ENCODE results near the gene ADK. TPM values are rescaled to one million over a fixed set of nuclear protein-coding genes. Genes with fewer than 3 reads are reported as not detected.
"Not testable (repeated sequence)": the region's sequence is repeated elsewhere in the genome, so short reads cannot be mapped to it uniquely, and the experiment has no call there.

Gene ADK
- total RNA-seq, 1 donor from 2014 or later = 28.5 TPM

DNA sequence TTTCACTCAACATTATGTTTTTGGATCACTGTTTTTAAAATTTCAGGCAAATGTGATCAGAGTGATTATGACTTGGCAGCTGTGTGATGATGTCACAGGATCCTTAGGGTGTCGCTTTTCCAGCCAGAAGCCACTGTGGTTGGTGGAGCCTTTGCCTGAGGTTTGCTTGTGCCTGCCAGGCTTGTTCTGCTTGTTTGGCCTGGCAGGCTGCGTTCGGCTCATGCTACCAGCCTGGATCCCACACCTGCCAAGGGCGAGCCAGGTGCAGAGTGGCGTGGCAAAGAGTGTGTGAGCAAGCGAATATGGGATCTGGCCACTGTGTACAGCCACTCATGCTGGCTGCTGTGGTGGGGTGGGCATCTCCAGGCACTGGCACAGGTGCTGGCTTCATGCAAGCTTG, 55.7 kb downstream of the ADK start:
- Mint-ChIP-seq H3K9me3 (no peaks in the 10 kb centered on the region), H3K4me3 (peak overlapping the region; percentile 17)

DNA sequence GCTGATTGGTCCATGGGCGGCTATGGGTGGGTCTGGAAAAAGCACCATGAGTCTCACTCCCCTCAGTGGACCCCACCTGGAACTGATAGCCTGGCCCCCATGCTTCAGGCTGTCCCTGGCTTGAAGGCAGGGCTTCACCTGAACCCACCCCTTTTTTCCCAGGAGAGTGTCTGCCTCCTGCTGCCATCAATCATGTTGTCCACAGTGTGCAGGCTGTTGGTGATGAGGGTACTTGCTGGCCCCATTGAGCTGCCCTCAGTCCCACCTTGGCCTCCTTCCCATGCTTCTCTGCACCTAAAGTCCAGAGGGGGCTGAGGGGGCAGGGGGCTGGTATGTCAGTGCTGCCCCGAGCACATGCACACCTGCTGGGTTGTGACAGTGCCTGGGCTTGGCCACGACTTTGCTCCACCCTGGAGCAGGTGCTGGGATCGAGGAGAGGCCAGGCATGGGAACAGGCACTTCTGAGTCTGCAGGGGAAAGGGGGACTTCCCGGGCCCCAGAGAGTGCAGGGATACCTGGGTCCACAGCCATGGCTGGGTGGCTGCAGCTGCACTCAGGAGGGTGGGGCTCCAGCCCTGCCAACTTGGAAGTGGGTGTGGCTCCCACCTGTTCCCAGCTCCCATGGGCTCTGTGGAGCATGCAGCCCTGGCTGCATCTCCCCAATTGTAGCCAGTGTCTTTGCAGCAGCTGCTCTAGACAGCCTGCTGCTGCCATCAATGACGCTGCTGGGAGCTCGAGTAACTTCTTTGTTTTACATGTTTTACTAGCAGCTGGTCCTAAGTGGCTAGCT, 56.9 kb downstream of the ADK start:
- TF ChIP-seq, protein P1, sequence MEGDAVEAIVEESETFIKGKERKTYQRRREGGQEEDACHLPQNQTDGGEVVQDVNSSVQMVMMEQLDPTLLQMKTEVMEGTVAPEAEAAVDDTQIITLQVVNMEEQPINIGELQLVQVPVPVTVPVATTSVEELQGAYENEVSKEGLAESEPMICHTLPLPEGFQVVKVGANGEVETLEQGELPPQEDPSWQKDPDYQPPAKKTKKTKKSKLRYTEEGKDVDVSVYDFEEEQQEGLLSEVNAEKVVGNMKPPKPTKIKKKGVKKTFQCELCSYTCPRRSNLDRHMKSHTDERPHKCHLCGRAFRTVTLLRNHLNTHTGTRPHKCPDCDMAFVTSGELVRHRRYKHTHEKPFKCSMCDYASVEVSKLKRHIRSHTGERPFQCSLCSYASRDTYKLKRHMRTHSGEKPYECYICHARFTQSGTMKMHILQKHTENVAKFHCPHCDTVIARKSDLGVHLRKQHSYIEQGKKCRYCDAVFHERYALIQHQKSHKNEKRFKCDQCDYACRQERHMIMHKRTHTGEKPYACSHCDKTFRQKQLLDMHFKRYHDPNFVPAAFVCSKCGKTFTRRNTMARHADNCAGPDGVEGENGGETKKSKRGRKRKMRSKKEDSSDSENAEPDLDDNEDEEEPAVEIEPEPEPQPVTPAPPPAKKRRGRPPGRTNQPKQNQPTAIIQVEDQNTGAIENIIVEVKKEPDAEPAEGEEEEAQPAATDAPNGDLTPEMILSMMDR (conservative IDR thresholded peaks at IDR 0.05) = no peak
- H3K27ac Mint-ChIP-seq = no peak overlapping the region
- H3K9me3 Mint-ChIP-seq = no peaks in the 10 kb centered on the region
- H3K4me1 Mint-ChIP-seq (ENCODE audit: unreplicated experiment) = no peaks in the 10 kb centered on the region
- DNase-seq (ENCODE audit: extremely low spot score, unreplicated experiment) = no peak
- H3K27me3 Mint-ChIP-seq = no peaks in the 10 kb centered on the region
- H3K36me3 Mint-ChIP-seq = peaks cover 7% of the 10 kb centered on the region
- H3K4me3 Mint-ChIP-seq = no peak overlapping the region

More for the DNA sequence above, 55.7 kb downstream of the ADK start:
- DNase-seq (ENCODE audit: extremely low spot score, unreplicated experiment) = no peak
- peak overlapping the region; percentile 34 for H3K27ac Mint-ChIP-seq
- no peaks in the 10 kb centered on the region for H3K4me1 Mint-ChIP-seq (ENCODE audit: unreplicated experiment)
- TF ChIP-seq, protein P1 (conservative IDR thresholded peaks at IDR 0.05) = no peak
- peaks cover 7% of the 10 kb centered on the region for H3K36me3 Mint-ChIP-seq
- H3K27me3 Mint-ChIP-seq = no peaks in the 10 kb centered on the region

DNA sequence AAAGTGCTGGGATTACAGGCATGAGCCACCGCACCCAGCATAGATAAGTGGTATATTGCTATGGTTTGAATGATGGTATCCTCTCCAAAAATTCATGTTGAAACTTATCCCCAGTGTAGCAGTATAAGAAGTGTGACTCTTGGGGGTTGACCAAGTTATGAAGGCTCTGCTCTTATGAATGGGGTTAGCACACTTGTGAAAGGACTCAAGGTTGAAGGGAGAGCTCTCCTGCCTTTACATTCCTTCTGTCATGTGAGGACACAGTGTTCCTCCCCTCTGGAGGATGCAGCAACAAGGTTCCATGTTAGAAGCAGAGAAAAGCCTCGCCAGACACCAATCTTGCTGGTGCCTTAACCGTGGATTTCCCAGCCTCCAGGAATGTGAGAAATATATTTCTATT, 58.0 kb downstream of the ADK start:
- Mint-ChIP-seq H3K36me3 (peaks cover 7% of the 10 kb centered on the region), H3K27me3 (no peaks in the 10 kb centered on the region), H3K4me1 (ENCODE audit: unreplicated experiment) (no peaks in the 10 kb centered on the region), H3K27ac (no peak overlapping the region), H3K9me3 (no peaks in the 10 kb centered on the region), H3K4me3 (no peak overlapping the region)
- TF ChIP-seq, protein P1 (conservative IDR thresholded peaks at IDR 0.05) = no peak
- no peak for DNase-seq (ENCODE audit: extremely low spot score, unreplicated experiment)

DNA sequence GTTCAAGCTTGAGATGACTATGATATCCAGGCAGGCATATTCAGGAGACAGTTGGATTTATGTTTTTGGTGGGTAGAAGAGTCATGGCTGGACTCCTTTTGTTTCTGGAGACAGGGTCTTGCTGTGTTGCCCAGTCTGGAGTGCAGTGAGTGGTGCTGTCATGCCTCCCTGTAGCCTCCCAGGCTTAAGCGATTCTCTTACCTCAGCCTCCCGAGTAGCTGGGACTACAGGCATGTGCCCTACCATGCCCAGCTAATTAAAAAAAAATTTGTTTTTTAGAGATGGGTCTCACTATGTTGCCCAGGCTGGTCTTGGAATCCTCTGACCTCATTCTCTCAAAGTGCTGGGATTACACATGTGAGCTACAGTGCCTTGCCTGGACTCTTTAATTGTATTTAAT, 62.0 kb downstream of the ADK start:
- no peak for DNase-seq (ENCODE audit: extremely low spot score, unreplicated experiment)
- no peaks in the 10 kb centered on the region for H3K9me3 Mint-ChIP-seq
- H3K4me3 Mint-ChIP-seq = no peak overlapping the region
- no peak overlapping the region for H3K27ac Mint-ChIP-seq
- H3K27me3 Mint-ChIP-seq = no peaks in the 10 kb centered on the region
- peaks cover 3% of the 10 kb centered on the region for H3K36me3 Mint-ChIP-seq
- no peaks in the 10 kb centered on the region for H3K4me1 Mint-ChIP-seq (ENCODE audit: unreplicated experiment)
- TF ChIP-seq, protein P1 (conservative IDR thresholded peaks at IDR 0.05) = no peak

DNA sequence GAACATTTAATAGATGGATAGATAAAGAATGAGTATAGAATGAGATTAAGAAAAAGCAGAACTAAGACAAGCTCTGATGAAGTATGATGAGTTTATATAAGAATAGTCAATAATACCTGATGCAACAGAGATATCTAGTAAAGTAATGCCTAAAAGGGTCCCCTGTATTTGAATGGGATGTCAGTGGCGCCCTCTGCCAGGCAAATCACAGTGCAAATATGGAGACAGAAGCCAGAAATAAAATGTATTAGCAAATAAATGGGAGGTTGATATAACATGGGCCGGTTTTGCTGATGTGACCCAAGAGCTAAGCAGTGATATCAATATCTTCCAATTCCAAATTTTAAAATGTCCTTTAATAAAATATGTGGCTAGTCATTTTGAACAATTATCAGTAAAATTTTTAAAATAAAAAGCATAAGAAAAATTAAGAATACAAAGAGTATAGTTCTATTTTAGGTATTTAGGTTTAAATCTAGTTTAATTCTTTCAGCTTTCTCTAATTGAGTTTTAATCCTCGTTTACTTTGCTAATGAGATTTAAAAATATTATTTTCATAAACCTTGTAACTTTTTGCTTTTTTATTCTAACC, 62.6 kb downstream of the ADK start:
- Mint-ChIP-seq H3K36me3 (peaks cover 3% of the 10 kb centered on the region), H3K9me3 (no peaks in the 10 kb centered on the region), H3K4me3 (no peak overlapping the region), H3K4me1 (ENCODE audit: unreplicated experiment) (no peaks in the 10 kb centered on the region), H3K27ac (no peak overlapping the region), H3K27me3 (no peaks in the 10 kb centered on the region)
- TF ChIP-seq, protein P1 (conservative IDR thresholded peaks at IDR 0.05) = peak; percentile 66
- no peak for DNase-seq (ENCODE audit: extremely low spot score, unreplicated experiment)

DNA sequence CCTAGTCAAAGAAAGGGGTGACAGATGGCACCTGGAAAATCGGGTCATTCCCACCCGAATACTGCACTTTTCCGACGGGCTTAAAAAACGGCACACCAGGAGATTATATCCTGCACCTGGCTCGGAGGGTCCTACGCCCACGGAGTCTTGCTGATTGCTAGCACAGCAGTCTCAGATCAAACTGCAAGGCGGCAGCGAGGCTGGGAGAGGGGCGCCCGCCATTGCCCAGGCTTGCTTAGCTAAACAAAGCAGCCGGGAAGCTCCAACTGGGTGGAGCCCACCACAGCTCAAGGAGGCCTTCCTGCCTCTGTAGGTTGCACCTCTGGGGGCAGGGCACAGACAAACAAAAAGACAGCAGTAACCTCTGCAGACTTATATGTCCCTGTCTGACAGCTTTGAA, 66.1 kb downstream of the ADK start:
- not testable (repeated sequence) for H3K4me3 Mint-ChIP-seq; H3K36me3 Mint-ChIP-seq; H3K9me3 Mint-ChIP-seq; H3K27me3 Mint-ChIP-seq; H3K27ac Mint-ChIP-seq; DNase-seq (ENCODE audit: extremely low spot score, unreplicated experiment); H3K4me1 Mint-ChIP-seq (ENCODE audit: unreplicated experiment)

DNA sequence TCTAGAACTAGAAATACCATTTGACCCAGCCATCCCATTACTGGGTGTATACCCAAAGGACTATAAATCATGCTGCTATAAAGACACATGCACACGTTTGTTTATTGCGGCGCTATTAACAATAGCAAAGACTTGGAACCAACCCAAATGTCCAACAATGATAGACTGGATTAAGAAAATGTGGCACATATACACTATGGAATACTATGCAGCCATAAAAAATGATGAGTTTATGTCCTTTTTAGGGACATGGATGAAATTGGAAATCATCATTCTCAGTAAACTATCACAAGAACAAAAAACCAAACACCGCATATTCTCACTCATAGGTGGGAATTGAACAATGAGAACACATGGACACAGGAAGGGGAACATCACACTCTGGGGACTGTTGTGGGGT, 71.4 kb downstream of the ADK start:
- not testable (repeated sequence) for H3K27ac Mint-ChIP-seq; H3K4me1 Mint-ChIP-seq (ENCODE audit: unreplicated experiment); H3K36me3 Mint-ChIP-seq; H3K27me3 Mint-ChIP-seq; DNase-seq (ENCODE audit: extremely low spot score, unreplicated experiment); H3K4me3 Mint-ChIP-seq; H3K9me3 Mint-ChIP-seq
